Measurements from ENCODE around the gene OBP2B.

Gene OBP2B

GRCh38 chr9:133200631-133201030 is 8.4 kb downstream of the OBP2B start:
- DNase-seq (ENCODE audit: low read depth in 2 of 2) = no peak
- no peak overlapping the region for H3K4me3 ChIP-seq (replicated peaks in 1 of 2; ENCODE audit: low read depth in 2 of 2, low read length in 2 of 2)
- TF ChIP-seq CTCF (IDR thresholded peaks at IDR 0.05; ENCODE audit: low read depth, low read length) = no peak

GRCh38 chr9:133199648-133200321 is 9.3 kb downstream of the OBP2B start:
- DNase-seq (ENCODE audit: low read depth in 2 of 2) = peak in 1 of 2 donors; percentile 4
- no peak overlapping the region for H3K4me3 ChIP-seq (replicated peaks in 1 of 2; ENCODE audit: low read depth in 2 of 2, low read length in 2 of 2)
- TF ChIP-seq CTCF (IDR thresholded peaks at IDR 0.05; ENCODE audit: low read depth, low read length) = no peak

- no peak for TF ChIP-seq CTCF (IDR thresholded peaks at IDR 0.05; ENCODE audit: low read depth, low read length)
- no peak overlapping the region for H3K4me3 ChIP-seq (replicated peaks in 1 of 2; ENCODE audit: low read depth in 2 of 2, low read length in 2 of 2)
- DNase-seq (ENCODE audit: low read depth in 2 of 2) = no peak
Measured at GRCh38 chr9:133195029-133195428, 14.0 kb downstream of the OBP2B start.

GRCh38 chr9:133194597-133194996 is 14.5 kb downstream of the OBP2B start:
- DNase-seq (ENCODE audit: low read depth in 2 of 2) = no peak
- TF ChIP-seq CTCF (IDR thresholded peaks at IDR 0.05; ENCODE audit: low read depth, low read length) = no peak
- no peak overlapping the region for H3K4me3 ChIP-seq (replicated peaks in 1 of 2; ENCODE audit: low read depth in 2 of 2, low read length in 2 of 2)

- TF ChIP-seq CTCF (IDR thresholded peaks at IDR 0.05; ENCODE audit: low read depth, low read length) = no peak
- DNase-seq (ENCODE audit: low read depth in 2 of 2) = no peak
- no peak overlapping the region for H3K4me3 ChIP-seq (replicated peaks in 1 of 2; ENCODE audit: low read depth in 2 of 2, low read length in 2 of 2)
Measured at GRCh38 chr9:133191989-133192388, 17.1 kb downstream of the OBP2B start.

- DNase-seq (ENCODE audit: low read depth in 2 of 2) = no peak
- H3K4me3 ChIP-seq (replicated peaks in 1 of 2; ENCODE audit: low read depth in 2 of 2, low read length in 2 of 2) = no peak overlapping the region
- TF ChIP-seq CTCF (IDR thresholded peaks at IDR 0.05; ENCODE audit: low read depth, low read length) = no peak
Measured at GRCh38 chr9:133189826-133190225, 19.2 kb downstream of the OBP2B start.

- TF ChIP-seq CTCF (IDR thresholded peaks at IDR 0.05; ENCODE audit: low read depth, low read length) = no peak
- no peak overlapping the region for H3K4me3 ChIP-seq (replicated peaks in 1 of 2; ENCODE audit: low read depth in 2 of 2, low read length in 2 of 2)
- DNase-seq (ENCODE audit: low read depth in 2 of 2) = no peak
Measured at GRCh38 chr9:133188843-133189180, 20.2 kb downstream of the OBP2B start.
